A549 treated with CpdA at 1 μM for 4 hours (cell line): ENCODE measurements around the gene PRR16. TPM values are rescaled to one million over a fixed set of nuclear protein-coding genes. Genes with fewer than 3 reads are reported as not detected.

ENCODE experiments used
- total RNA-seq: library from RNA; stranded (reverse); fragments of 200-300 nt; extraction: Qiagen RNA extraction; gene quantifications from 5 replicates; pipeline ENCODE4 v1.2.3, GENCODE V29; 2022; ENCODE audit warnings: low read depth

The PRR16 gene
- total RNA-seq = not detected in 5 replicates

GRCh38 chr5:120463991-120464626, at the start of gene PRR16:
Gene PRR16 (plus strand): TSS chr5:120464300.

